ENCODE data around the gene VPS13D.

- TF ChIP-seq POLR2A (IDR thresholded peaks at IDR 0.05; ENCODE audit: extremely low read depth, insufficient read length): no peak
- no peak for TF ChIP-seq CTCF (IDR thresholded peaks at IDR 0.05; ENCODE audit: low read depth, low read length)
Observed at GRCh38 chr1:12541274-12542137, 311.7 kb downstream of the VPS13D start.
